Caki2 (cell line): ENCODE measurements around the gene HEMGN. TPM values are rescaled to one million over a fixed set of nuclear protein-coding genes. Genes with fewer than 3 reads are reported as not detected.

Experiments used
- DNase-seq: peaks from one replicate; pipeline ENCODE4 v3.0.0-alpha.2; 2015; ENCODE audit warnings: low read depth
- in situ Hi-C: cut with HindIII; loops from 2 replicates; pipeline ENCODE4 v1.10.0; 2016; ENCODE audit warnings: low sequenced_read_pairs, low pct_unique_long_range_greater_than_20kb, mixed read lengths
- total RNA-seq: library from RNA; depleted of rRNA; stranded (reverse); fragments of >200 nt; shearing (Covaris generic); gene quantifications from 2 replicates; pipeline ENCODE4 v1.2.3, GENCODE V29; 2014; ENCODE audit warnings: low replicate concordance

The HEMGN gene
- total RNA-seq, 1 experiment from 2014 or later: not detected

DNA sequence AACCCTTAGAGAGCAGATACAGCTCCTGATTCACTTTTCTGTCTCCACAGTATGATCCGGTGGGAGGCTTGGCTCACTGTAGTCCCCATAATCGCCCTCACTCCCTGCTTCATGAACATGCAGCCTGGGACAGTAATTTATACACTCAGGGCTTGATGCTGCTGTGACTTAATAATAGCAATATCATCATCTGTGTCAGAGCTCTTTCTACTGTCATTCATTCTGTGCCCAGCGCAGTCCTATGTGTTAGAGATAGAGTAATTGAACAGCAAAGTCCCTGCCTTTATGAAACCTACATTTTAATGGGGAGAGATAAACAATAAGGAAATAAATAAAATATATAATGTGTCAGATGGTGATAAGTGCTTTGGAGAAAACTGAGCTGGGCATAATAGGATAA, 2.8 kb upstream of the HEMGN start:
- in situ Hi-C loops: no loop called here
- DNase-seq: no peak

DNA sequence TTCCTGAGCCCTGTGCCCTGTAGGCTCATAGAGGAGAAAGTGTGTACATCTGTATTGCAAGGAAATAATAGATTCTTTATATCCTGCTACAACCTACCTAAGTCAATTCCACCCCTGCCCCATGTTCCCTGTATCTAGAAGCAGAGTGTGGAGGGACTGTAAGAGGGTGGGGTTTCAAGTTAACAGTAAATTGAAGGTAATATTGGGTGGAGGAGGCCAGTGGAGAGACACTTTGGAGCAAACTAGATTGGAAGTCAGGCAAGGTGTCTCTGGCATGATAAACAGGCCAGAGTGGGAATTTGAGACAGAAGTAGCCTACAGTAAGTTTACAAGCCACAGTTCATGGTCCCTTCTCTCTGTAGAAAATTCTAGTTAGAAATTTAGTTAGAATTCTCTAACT, 2.3 kb upstream of the HEMGN start:
- in situ Hi-C loops: no loop called here
- DNase-seq: no peak

DNA sequence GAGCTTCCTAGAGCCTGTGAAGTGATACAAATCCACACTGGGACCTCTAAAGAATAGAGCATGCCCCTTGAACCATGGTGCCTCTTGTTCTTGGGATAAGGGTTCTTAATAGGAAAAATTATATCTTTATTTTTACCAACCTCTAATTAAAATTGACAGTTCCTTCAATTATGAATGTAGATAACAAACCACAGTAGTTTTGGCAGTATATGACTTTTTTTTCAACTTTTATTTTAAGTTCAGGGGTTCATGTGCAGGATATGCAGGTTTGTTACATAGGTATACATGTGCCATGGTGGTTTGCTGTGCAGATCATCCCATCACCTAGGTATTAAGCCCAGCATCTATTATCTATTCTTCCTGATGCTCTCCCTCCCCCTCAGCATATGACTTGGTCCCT, 974 bp downstream of the HEMGN start:
- DNase-seq: no peak
- in situ Hi-C loops: no loop called here

DNA sequence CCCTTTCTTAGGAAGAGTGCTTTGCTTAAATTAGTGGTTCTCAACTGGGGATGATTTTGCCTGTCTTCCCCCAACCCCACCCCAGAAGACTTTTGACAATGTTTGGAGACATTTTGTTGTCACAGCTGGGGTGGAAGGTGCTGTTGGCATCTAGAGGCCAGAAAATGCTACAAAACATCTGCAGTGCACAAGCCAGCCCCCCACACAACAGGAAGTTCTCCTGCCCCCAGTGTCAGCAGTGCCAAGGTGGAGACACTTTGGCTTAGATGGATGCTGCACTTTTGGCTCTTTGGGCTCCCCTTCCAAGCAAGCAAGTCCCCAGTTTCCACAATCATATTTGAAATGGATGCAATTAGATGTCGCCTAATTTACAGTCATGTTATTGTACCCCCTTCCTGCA, 2.7 kb downstream of the HEMGN start:
- DNase-seq: no peak
- in situ Hi-C loops: no loop called here

DNA sequence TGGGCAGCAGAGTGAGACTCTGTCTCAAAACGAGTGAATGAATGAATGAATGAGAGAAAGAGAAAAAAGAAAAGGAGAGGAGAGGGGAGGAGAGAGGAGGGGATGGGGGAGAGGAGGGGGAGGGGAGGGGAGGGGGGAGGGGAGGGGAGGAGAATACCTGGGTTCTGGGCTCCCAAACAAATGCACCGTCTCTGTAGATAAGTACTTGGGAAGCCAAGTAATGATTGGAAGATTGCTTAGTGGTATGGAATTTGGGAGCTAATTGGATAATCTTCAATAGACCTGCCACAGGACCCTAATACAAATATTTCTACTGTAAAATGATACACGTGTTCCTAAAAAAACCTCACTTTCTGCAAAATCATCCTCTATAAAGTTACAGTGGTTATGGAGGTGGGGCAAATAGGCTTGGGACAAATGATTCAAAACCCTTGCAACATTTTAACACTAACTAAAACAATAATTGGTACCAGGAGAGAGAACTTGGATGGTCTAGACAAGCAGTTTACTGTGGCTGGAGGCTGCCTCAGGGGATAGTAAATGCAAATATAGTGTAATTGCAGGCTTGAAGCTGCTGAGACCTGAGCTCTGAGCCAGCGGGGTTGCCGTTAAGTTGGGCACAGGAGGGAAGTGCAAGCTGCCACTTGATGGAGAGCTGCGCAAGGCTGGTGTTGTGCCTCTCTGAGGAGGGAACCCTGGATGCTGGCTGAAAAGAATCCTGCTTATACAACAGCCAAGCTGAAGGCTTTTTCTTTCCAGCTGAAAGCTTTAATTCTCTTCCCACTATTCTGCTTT, 3.5 kb downstream of the HEMGN start:
- DNase-seq: no peak
- in situ Hi-C loops: no loop called here

GRCh38 chr9:97933297-97933998, 4.5 kb downstream of the HEMGN start:
- in situ Hi-C loops: no loop called here
- no peak for DNase-seq

DNA sequence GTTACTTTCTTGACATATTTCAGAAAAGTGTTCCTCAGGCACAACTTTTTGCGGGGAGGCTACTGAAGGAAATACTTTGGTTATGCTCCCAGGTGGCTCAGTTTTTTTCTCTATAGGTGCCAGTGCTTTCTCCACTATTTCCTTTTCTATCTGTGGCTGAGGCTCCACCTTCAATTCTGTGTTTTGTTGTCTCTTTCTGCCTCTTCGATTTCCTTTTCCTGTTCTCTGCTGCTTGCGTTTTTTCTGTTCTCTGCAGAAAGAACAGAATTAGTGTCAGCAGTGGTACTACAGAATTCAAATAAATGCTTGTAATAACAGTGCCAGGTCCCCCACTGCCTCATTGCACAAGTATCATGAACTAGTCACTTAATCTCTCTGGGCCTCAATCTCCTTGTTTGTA, 7.0 kb downstream of the HEMGN start:
- DNase-seq: no peak
- in situ Hi-C loops: no loop called here

- DNase-seq: no peak
- in situ Hi-C loops: no loop called here
Observed at GRCh38 chr9:97928986-97929604, 8.9 kb downstream of the HEMGN start.

DNA sequence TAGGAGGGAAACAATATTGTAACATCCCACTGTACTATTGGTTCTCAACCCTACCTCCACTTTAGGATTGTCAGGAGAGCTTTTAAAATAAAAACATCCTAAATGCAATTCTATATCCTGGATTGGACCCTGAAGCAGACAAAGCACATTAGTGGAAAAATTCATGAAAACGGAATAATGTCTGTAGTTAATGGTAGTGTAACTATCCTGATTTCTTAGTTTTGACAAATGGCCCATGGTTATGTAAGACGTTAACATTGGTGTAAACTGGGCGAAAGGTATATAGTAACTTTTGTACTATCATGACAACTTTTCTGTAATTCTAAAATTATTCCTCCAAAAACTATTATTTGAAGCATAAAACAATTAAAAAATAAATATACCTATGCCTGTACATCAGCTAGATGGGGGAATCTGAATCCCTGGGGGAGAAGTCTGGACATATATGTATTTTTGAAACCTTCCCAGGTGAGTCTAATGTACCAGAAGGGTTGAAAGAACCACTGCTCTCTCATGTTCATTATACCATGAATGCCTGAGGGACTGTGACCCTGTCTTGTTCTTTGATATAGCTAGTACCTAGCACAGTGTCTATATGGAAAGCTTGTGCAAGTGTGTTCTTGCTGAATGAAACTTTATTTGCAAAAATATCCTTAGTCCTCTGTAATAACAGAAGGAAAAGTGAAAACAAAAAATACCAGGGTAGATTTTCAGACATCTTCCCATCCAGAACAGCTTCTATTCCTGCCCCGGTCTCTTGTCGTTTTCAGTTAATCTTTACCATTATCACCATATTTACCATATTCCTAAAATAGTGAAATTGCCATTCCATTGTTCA, 12.3 kb downstream of the HEMGN start:
- in situ Hi-C loops: no loop called here
- DNase-seq: no peak

DNA sequence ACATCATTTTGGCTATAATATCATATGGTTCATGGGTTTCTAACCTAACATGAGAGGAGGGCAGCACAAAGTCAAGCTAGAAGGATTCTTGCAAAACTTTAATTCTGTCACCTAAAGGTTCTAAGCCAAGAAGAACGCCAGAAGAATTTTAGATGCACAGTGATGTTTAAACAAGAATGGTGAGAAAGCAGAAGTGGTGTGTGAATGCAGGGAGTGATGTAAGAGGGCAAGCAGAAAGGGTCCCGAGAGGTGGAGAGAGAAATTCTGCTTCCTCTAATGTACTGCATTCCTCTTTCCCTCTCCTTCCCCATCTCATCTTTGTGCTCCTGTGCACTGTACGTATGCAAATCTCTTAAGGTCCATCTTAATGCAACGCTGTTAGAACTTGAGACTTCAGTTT, 13.6 kb downstream of the HEMGN start:
- in situ Hi-C loops: no loop called here
- no peak for DNase-seq

GRCh38 chr9:97923529-97924108, 14.4 kb downstream of the HEMGN start:
- in situ Hi-C loops: no loop called here
- DNase-seq: peak; percentile 70

GRCh38 chr9:97921959-97922724, 15.8 kb downstream of the HEMGN start, which contains the start of gene TRMO:
Gene TRMO (minus strand): TSS chr9:97922500. CDS start chr9:97922493, 7 bp downstream.
- in situ Hi-C loops: no loop called here

GRCh38 chr9:97919217-97919813, 18.7 kb downstream of the HEMGN start:
- in situ Hi-C loops: no loop called here

More at GRCh38 chr9:97921959-97922724, 15.8 kb downstream of the HEMGN start, which contains the start of gene TRMO:
- DNase-seq: peak; percentile 96

GRCh38 chr9:97918611-97919010, 19.4 kb downstream of the HEMGN start:
- in situ Hi-C loops: no loop called here
- DNase-seq: no peak

More at GRCh38 chr9:97919217-97919813, 18.7 kb downstream of the HEMGN start:
- no peak for DNase-seq

DNA sequence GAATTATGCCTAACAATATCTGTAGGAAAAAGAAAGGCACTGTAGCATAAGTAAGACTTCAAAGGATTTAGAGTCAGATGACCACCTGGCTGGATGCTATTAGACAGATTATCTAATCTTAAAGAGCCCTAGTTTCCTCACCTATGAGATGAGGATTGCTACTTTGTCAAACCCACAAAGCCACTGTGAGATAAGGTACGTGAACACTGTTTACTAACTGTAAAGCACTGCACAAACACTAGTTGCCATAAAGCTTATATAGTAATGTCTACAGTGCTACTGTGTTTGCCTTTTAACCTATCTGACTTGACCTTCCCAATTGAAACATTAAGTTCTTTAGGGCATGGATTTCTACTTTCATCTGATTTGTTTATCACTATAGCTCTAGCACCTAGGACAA, 26.0 kb downstream of the HEMGN start:
- in situ Hi-C loops: no loop called here
- no peak for DNase-seq

GRCh38 chr9:97911528-97911927, 26.4 kb downstream of the HEMGN start:
- no peak for DNase-seq
- in situ Hi-C loops: no loop called here

- in situ Hi-C loops: no loop called here
- no peak for DNase-seq
Observed at GRCh38 chr9:97910357-97910756, 27.6 kb downstream of the HEMGN start.
